SK-N-SH (cell line): ENCODE results near the gene CEP63. TPM values are rescaled to one million over a fixed set of nuclear protein-coding genes. Genes with fewer than 3 reads are reported as not detected.

Experiments used
- CTCF ChIA-PET: fragments of 300-600, 350-600 bp; formaldehyde crosslinking; extraction: SDS; loops from one replicate; lab custom pipeline; 2021; lab: Yijun Ruan, JAX
- POLR2A ChIA-PET: fragments of 350-600 bp; sonication (Branson Sonifier 250); formaldehyde crosslinking; extraction: SDS; loops from one replicate; lab custom pipeline; 2020; ENCODE audit warnings: antibody characterized with exemption, inconsistent platforms; lab: Yijun Ruan, JAX
- DNase-seq: peaks from one replicate; pipeline ENCODE4 v3.0.0; 2012
- H2AFZ ChIP-seq: fragments of 200-600 bp; sonication (generic); 2 replicates; pipeline ENCODE4 v1.8.1; 2016; ENCODE audit warnings: antibody characterized with exemption, mild to moderate bottlenecking, low read depth
- H3F3A ChIP-seq: fragments of 200-600 bp; sonication (generic); replicated peaks from 2 replicates; pipeline ENCODE3; 2016; ENCODE audit warnings: antibody characterized with exemption, mild to moderate bottlenecking; ENCODE audit not compliant: insufficient read depth
- H3K27ac ChIP-seq, 2 experiments: fragments of 200-500 bp in 1 of 2; fragments of 200-600 bp in 1 of 2; sonication (Bioruptor generic) in 1 of 2; sonication (generic), shearing (Covaris generic) in 1 of 2; 2 replicates each; pipeline versions ENCODE4 v1.5.1 to v1.6.1; 2014 to 2016; ENCODE audit warnings: low read depth in 2 of 2, inconsistent platforms in 1 of 2, low read length in 1 of 2, mild to moderate bottlenecking in 1 of 2, mixed read lengths in 1 of 2
- H3K27me3 ChIP-seq: fragments of 200-600 bp; sonication (generic), shearing (Covaris generic); 2 replicates; pipeline ENCODE4 v1.6.1; 2016; ENCODE audit warnings: mixed run types; ENCODE audit not compliant: insufficient read depth
- H3K36me3 ChIP-seq, 2 experiments: fragments of 200-500 bp in 1 of 2; fragments of 200-600 bp in 1 of 2; sonication (Bioruptor generic) in 1 of 2; sonication (generic) in 1 of 2; replicated peaks in 1 of 2; 2 replicates each; pipeline versions ENCODE3 to v1.5.1; 2014 to 2016; ENCODE audit warnings: low read length in 1 of 2, mild to moderate bottlenecking in 1 of 2; ENCODE audit not compliant: insufficient read depth in 2 of 2, control insufficient read depth in 1 of 2
- H3K4me1 ChIP-seq, 2 experiments: fragments of 200-500 bp in 1 of 2; fragments of 200-600 bp in 1 of 2; sonication (Bioruptor generic) in 1 of 2; sonication (generic), shearing (Covaris generic) in 1 of 2; 2 replicates each; pipeline versions ENCODE4 v1.5.1 to v1.6.1; 2014 to 2016; ENCODE audit warnings: low read depth in 1 of 2, low read length in 1 of 2, mixed run types in 1 of 2; ENCODE audit not compliant: insufficient read depth in 2 of 2, control insufficient read depth in 1 of 2
- H3K4me2 ChIP-seq: fragments of 200-600 bp; sonication (generic), shearing (Covaris generic); 2 replicates; pipeline ENCODE4 v1.6.1; 2017; ENCODE audit warnings: mixed run types
- H3K4me3 ChIP-seq, 2 experiments: fragments of 200-500 bp in 1 of 2; fragments of 200-600 bp in 1 of 2; sonication (Bioruptor generic) in 1 of 2; sonication (generic), shearing (Covaris generic) in 1 of 2; 2 replicates each; pipeline versions ENCODE4 v1.5.1 to v1.8.1; 2014 to 2016; ENCODE audit warnings: low read depth in 2 of 2, inconsistent platforms in 1 of 2, low read length in 1 of 2, mild to moderate bottlenecking in 1 of 2, mixed read lengths in 1 of 2, moderate library complexity in 1 of 2
- H3K79me2 ChIP-seq: fragments of 200-600 bp; sonication (generic); 2 replicates; pipeline ENCODE4 v1.8.1; 2017; ENCODE audit warnings: mild to moderate bottlenecking; ENCODE audit not compliant: insufficient read depth
- H3K9ac ChIP-seq: fragments of 200-600 bp; sonication (generic); 2 replicates; pipeline ENCODE4 v1.6.1; 2017; ENCODE audit warnings: mixed run types
- H3K9me2 ChIP-seq: fragments of 200-600 bp; sonication (generic); 2 replicates; pipeline ENCODE4 v1.6.1; 2017; ENCODE audit warnings: mixed run types
- H3K9me3 ChIP-seq: fragments of 200-600 bp; sonication (generic); 2 replicates; pipeline ENCODE4 v1.6.1; 2017; ENCODE audit warnings: mixed run types, mild to moderate bottlenecking, moderate library complexity
- H4K20me1 ChIP-seq: fragments of 200-600 bp; sonication (generic); 2 replicates; pipeline ENCODE4 v1.6.1; 2017; ENCODE audit warnings: mild to moderate bottlenecking, mixed run types; ENCODE audit not compliant: insufficient read depth
- SIN3A ChIP-seq: IDR thresholded peaks from 2 replicates; pipeline ENCODE4 v1.6.1; 2012; ENCODE audit warnings: low read depth, mild to moderate bottlenecking, low read length, moderate library complexity, borderline replicate concordance
- TEAD4 ChIP-seq: IDR thresholded peaks from 2 replicates; pipeline ENCODE4 v1.4.0; 2012; ENCODE audit warnings: mild to moderate bottlenecking, borderline replicate concordance; ENCODE audit not compliant: insufficient read depth
- YY1 ChIP-seq: IDR thresholded peaks from 2 replicates; pipeline ENCODE4 v1.4.0; 2012; ENCODE audit warnings: low read depth, mild to moderate bottlenecking
- WGBS: methylation state at CpG from one replicate; pipeline ENCODE4 v1.1.6; 2017; ENCODE audit warnings: low lambda C conversion rate; 5-methylcytosine and 5-hydroxymethylcytosine counted together
- polyA plus RNA-seq, 3 experiments: library from polyadenylated mRNA; depleted of rRNA; stranded (reverse); fragments of >200 nt; gene quantifications; 2 replicates each; pipeline ENCODE4 v1.2.3, GENCODE V29; 2012
- TF ChIP-seq, protein P1 (sequence below): IDR thresholded peaks from 2 replicates; pipeline ENCODE4 v1.4.0; 2012; ENCODE audit warnings: low read depth, borderline replicate concordance
- TF ChIP-seq, protein P2 (sequence below): fragments of 200-600 bp; sonication (generic); IDR thresholded peaks from 2 replicates; pipeline ENCODE4 v1.6.1; 2017; ENCODE audit warnings: antibody characterized with exemption, mild to moderate bottlenecking, moderate library complexity
- TF ChIP-seq, protein P3 (sequence below): IDR thresholded peaks from 2 replicates; pipeline ENCODE4; 2012

The CEP63 gene
- polyA plus RNA-seq, 1 of the 3 experiments (the other 2 are of a cell fraction): 6.3 TPM

DNA sequence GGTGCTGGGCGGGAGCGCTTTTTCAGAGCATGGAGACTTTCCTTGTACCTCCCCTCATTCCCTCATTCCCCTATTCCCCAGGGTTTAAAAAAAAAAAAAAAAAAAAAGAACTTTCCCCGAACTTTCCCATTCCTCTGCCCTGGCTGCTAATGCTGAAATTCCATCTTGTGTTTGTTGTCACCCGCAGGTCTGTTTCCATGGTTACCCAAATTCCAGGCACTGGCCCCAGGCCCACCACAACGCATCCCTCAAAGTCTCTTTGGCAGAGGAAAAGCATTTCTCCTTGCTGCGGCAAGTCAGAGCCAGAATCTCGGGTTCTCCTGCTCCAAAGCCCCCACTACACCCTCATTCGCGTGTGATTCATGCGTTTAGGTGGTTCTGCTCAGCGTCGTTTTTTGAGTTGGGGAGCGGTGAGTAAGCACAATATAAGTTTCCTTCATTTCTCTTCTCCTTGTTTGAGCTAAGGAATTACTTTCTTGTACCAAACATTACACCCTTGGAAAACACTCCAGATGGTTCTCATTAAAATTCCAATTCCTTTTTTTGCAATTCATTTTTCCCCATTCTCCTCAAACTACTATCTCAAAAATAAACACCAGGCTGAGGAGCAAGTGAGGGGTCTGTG is 21.7 kb upstream of the CEP63 start (continued):
- TF ChIP-seq, protein P1, sequence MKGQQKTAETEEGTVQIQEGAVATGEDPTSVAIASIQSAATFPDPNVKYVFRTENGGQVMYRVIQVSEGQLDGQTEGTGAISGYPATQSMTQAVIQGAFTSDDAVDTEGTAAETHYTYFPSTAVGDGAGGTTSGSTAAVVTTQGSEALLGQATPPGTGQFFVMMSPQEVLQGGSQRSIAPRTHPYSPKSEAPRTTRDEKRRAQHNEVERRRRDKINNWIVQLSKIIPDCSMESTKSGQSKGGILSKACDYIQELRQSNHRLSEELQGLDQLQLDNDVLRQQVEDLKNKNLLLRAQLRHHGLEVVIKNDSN: no peak
- TF ChIP-seq, protein P2, sequence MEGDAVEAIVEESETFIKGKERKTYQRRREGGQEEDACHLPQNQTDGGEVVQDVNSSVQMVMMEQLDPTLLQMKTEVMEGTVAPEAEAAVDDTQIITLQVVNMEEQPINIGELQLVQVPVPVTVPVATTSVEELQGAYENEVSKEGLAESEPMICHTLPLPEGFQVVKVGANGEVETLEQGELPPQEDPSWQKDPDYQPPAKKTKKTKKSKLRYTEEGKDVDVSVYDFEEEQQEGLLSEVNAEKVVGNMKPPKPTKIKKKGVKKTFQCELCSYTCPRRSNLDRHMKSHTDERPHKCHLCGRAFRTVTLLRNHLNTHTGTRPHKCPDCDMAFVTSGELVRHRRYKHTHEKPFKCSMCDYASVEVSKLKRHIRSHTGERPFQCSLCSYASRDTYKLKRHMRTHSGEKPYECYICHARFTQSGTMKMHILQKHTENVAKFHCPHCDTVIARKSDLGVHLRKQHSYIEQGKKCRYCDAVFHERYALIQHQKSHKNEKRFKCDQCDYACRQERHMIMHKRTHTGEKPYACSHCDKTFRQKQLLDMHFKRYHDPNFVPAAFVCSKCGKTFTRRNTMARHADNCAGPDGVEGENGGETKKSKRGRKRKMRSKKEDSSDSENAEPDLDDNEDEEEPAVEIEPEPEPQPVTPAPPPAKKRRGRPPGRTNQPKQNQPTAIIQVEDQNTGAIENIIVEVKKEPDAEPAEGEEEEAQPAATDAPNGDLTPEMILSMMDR: no peak
- TF ChIP-seq YY1: 0 out of 2 replicates have a peak, but pooled peaks have one; percentile 26
- TF ChIP-seq SIN3A: peak; percentile 64; the same call in 1 of the 2 replicates
- TF ChIP-seq TEAD4: peak; percentile 94

DNA sequence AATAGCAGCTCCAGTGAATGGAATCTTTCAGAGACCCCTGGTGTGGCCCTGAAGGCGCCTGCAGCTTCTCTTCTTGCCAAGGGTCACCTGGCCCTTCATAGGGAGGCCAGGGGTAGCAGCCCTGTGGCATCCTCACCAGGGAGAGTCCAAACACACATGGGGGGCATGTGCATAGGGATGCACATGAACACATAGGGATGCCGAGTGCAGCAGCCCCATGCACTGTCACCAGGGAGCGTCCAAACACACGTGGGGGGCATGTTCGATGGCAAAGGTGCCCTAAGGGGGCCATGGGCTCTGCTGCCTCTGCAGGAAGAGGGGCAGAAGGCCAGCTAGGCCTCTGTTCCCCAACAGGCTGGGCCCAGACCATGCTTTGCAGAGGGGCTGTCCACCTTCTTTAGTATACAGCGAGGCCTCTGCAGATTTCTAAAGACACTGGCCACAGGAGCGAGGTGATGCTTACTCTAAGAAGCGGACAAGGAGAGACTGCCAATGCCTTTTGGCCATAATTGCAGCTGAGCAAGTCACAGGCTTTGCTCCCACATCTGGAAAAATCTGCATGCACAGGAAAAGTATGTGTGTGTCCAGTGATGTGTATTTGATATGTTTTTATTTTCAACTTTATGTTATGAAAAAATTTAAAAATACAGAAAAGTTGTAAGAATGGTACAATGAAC is 21.0 kb upstream of the CEP63 start:
- Histone ChIP-seq H3F3A (peaks cover 49% of the 10 kb centered on the region), H3K4me3 (peak overlapping the region in 1 of 2 experiments; percentile 20; a peak in 1 of 4 replicates), H4K20me1 (no peaks in the 10 kb centered on the region), H3K4me1 (peaks cover 6 to 32% of the 10 kb centered on the region in 2 experiments; a peak in 3 of 4 replicates), H3K27ac (peak overlapping the region; percentile 77 to 100; a peak in 3 of 4 replicates), H3K36me3 (no peaks in the 10 kb centered on the region), H3K9ac (peak overlapping the region; percentile 90), H3K4me2 (peak overlapping the region; percentile 76), H3K9me2 (no peaks in the 10 kb centered on the region), H3K9me3 (no peaks in the 10 kb centered on the region), H3K27me3 (no peaks in the 10 kb centered on the region), H2AFZ (no peak overlapping the region), H3K79me2 (no peaks in the 10 kb centered on the region)
- ChIA-PET POLR2A (no interaction called here), CTCF (interaction anchor here (0.7 to 2.2 kb wide), 2 partner anchors 8 to 142 kb away, joined by 3 to 12 read pairs; no protein-coding TSS in a partner anchor)
- TF ChIP-seq, protein P3, sequence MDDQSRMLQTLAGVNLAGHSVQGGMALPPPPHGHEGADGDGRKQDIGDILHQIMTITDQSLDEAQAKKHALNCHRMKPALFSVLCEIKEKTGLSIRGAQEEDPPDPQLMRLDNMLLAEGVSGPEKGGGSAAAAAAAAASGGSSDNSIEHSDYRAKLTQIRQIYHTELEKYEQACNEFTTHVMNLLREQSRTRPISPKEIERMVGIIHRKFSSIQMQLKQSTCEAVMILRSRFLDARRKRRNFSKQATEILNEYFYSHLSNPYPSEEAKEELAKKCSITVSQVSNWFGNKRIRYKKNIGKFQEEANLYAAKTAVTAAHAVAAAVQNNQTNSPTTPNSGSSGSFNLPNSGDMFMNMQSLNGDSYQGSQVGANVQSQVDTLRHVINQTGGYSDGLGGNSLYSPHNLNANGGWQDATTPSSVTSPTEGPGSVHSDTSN: no peak
- TF ChIP-seq, protein P2: peak; percentile 18; the same call in 1 of the 2 replicates
- DNase-seq: no peak
- 62% methylated on average over 7 of the region's 8 CpGs for WGBS
